ENCODE data around the gene FBXO41.

FBXO41 gene

DNA sequence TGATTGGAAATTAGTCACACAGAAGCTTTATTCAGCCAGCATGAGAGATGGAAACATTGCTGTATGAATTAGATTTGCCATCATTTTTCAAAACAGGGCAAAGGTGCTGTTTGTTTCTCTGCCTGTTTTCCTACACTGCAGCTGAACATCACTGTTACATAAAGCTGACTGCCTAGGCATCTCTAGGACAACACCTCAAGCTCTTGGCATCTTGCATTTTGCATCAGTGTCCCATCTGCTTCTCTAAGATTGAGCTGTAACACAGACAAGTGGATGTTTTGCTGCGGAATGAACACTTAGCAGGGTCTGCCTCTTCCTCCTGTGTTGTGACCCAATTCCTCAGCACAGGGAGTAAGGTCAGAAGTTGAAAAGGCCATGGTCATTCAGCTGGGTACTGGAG lies 45.3 kb downstream of the FBXO41 start:
- no peak for DNase-seq

GRCh38 chr2:73238149-73238548 lies 46.1 kb downstream of the FBXO41 start:
- no peak for DNase-seq

GRCh38 chr2:73237168-73237567 lies 47.1 kb downstream of the FBXO41 start:
- no peak for DNase-seq

- peak in 1 of 2 donors; percentile 19 for DNase-seq
Measured at GRCh38 chr2:73235315-73236028, 48.8 kb downstream of the FBXO41 start.

DNA sequence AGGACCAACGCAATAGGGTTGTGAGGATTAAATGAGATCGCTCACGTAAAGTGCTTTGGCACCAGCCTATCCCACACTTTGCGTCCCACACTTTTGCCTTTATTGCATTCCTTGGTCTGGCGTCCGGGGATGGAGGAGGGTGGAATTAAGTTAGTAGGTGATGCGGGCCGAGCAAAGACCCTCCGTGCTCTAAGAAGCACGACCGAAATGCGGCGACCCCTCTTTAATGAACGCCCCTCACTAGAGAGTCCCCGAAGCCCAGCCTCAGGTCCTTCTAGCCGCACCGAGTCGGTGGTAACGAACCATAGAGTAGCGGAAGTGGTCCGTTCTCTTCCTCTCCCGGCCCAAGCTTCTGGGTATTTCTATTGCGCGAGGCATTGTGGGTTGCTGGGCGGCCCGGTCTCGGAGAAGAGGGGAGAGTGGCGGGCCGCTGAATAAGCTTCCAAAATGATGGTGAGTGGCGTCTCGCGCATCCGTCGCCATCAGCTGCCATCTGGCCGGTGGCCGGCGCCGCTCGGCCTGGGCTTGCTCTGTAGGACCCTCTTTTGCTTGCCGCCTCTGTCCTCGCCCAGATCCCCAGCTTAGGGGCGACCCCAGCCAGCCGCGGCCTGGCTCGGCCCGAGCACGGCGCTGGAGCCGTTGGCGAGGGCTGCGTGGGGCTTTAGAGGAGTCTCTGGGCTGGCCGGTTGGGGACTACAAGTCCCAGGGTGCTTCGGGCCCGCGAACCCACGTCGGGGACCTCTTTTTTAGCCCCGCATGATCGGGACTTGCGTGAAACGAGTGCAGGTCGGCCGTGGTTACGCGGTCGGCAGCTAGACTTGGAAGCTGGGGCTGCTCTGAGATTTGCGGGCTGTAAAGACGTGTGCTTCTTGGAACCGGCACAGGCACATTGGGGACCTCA lies 50.1 kb downstream of the FBXO41 start, which contains the start of gene CCT7:
Gene CCT7 (plus strand): TSS at position 377 of the 901 bp plus-strand sequence. CDS start 71 bp downstream, at position 448.
- DNase-seq, result peak; percentile 91 to 92

- DNase-seq, result peak; percentile 96 to 97
Measured at GRCh38 chr2:73233154-73233931, 50.9 kb downstream of the FBXO41 start, which contains the start of gene PRADC1. Gene PRADC1 (minus strand): TSS chr2:73233239. CDS start chr2:73233160, 79 bp downstream.

GRCh38 chr2:73232403-73233153 lies 51.7 kb downstream of the FBXO41 start:
- DNase-seq, result peak in 1 of 2 donors; percentile 27

DNA sequence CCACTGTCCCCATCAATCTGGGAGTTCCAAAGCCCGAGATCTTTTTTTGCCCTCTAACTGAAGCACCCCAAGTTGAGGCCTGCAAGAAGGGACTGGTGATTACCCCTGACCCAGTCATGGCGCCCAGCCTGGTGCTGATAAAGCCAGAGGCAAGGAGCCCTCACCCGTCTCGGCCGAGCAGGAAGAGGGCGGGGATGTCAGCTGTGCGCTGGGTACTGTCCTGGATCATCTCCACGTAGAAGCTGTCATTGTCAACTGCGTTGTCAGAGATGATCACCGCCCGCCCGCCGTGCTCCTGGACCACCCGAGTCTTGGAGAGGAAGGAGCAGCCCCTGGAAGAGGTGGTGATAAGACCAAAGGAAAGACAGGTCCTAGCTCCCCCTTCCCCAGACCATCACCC lies 55.6 kb downstream of the FBXO41 start:
- DNase-seq, result no peak

DNA sequence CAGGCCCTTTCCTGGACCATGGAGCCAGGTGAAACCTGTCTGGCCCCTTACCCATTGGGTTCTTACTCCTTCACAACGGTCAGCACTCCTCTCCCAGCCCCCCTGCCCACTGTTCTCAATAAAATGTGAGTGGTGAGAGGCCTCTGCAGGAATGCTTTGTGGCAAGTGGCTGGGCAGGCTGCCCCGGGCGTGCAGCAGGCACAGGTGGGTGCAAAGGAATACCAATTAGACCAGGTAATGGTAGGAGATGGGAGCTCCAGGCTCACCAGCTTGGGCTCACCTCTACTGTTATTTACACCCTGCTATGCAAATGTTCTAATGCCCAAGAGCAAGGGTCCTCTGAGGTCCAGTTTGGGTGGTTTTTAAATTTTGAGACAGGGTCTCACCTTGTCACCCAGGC lies 57.2 kb downstream of the FBXO41 start:
- DNase-seq, result no peak

- DNase-seq, result no peak
Measured at GRCh38 chr2:73225513-73226360, 58.5 kb downstream of the FBXO41 start.

GRCh38 chr2:73223821-73224220 lies 60.5 kb downstream of the FBXO41 start:
- no peak for DNase-seq

GRCh38 chr2:73218298-73218697 lies 66.0 kb downstream of the FBXO41 start:
- no peak for DNase-seq

DNA sequence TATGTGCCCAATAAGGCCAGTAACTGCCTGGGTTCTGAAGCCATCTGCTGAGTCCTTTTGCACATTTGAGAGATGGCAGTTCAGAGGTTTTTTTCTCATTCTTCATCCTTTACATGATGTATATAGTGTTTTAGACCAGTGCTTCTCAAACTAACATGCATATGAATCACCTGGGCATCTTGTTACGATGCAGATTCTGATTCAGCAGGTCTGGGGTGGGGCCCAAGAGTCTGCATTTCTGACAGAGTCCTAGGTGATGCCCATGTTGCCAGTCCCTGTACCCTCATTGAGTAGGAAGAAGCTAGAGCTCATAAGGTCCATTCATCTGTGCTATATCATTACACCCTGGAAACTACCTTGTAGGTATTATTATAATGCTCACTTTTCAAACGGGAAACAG lies 66.5 kb downstream of the FBXO41 start:
- no peak for DNase-seq

- no peak for DNase-seq
Measured at GRCh38 chr2:73217160-73217559, 67.1 kb downstream of the FBXO41 start.

DNA sequence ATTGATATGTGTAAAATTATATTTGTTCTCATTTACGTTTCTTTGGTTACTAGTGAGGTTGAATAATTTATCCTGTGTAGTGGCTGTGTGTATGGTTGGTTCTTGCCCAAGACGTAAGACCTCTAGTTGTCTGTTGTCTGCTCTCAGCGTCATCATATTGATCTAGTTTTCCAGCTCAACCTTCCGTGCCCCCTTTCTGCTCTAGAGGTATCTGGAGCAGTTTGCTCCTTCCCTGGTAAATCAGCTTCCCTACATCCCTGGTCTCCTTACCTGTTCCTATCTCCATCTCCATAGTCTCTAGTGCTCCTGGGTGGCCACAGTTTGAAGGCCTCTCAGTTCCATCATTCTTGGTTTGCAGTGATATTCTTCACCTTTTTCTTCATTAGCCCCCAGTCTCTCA lies 69.0 kb downstream of the FBXO41 start:
- DNase-seq, result no peak

- DNase-seq, result peak; percentile 88 to 91
Measured at GRCh38 chr2:73214120-73215035, 69.9 kb downstream of the FBXO41 start, which contains the start of gene SMYD5. Gene SMYD5 (plus strand): TSS chr2:73214245. CDS start chr2:73214267, 22 bp downstream.

GRCh38 chr2:73212448-73213176 lies 71.7 kb downstream of the FBXO41 start:
- peak; percentile 68 to 73 for DNase-seq

DNA sequence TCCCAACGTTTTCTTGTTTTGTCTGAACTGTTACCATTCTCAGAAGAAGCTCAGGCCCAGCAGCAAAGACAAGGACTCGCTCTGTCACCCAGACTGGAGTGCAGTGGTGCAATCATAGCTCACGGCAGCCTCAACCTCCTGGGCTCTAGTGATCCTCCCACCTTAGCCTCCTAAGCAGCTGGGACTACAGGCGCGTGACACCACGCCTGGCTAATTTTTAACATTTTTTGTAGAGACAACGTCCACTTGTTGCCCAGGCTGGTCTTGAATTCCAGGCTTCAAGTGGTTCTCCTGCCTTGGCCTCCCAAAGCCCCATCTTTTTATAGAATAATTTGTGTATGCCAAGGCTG lies 72.2 kb downstream of the FBXO41 start:
- DNase-seq, result no peak

GRCh38 chr2:73210696-73211095 lies 73.6 kb downstream of the FBXO41 start:
- DNase-seq, result no peak

All from CD4-positive, alpha-beta T cell treated with Interleukin-1 beta for 1 hour (primary cell).